Smooth muscle cell (in vitro differentiated cells): ENCODE results near the gene SPSB3. TPM values are rescaled to one million over a fixed set of nuclear protein-coding genes. Genes with fewer than 3 reads are reported as not detected.

Source experiments
- DNase-seq: peaks from one replicate; lab custom pipeline; 2025; ENCODE audit not compliant: unreplicated experiment; lab: John Stamatoyannopoulos, UW
- H2AFZ ChIP-seq: fragments of 200-600 bp; sonication (generic); 2 replicates; pipeline ENCODE4 v1.6.0; 2016; ENCODE audit warnings: antibody characterized with exemption, low read depth, mild to moderate bottlenecking
- H3F3A ChIP-seq: fragments of 200-600 bp; sonication (generic); 2 replicates; pipeline ENCODE4 v1.6.0; 2017; ENCODE audit warnings: antibody characterized with exemption, low read depth
- H3K27ac ChIP-seq: fragments of 200-600 bp; sonication (generic); 2 replicates; pipeline ENCODE4 v1.5.1; 2016; ENCODE audit warnings: low read depth, mild to moderate bottlenecking
- H3K27me3 ChIP-seq: fragments of 200-600 bp; sonication (generic); 2 replicates; pipeline ENCODE4 v1.6.1; 2016; ENCODE audit warnings: low read depth, mild to moderate bottlenecking
- H3K36me3 ChIP-seq: fragments of 200-600 bp; sonication (generic); 2 replicates; pipeline ENCODE4 v1.5.1; 2016; ENCODE audit warnings: low read depth
- H3K4me1 ChIP-seq: fragments of 200-600 bp; sonication (generic); 2 replicates; pipeline ENCODE4 v1.5.1; 2016; ENCODE audit warnings: low read depth
- H3K4me2 ChIP-seq: fragments of 200-600 bp; sonication (generic); 2 replicates; pipeline ENCODE4 v1.6.0; 2016; ENCODE audit warnings: mild to moderate bottlenecking
- H3K4me3 ChIP-seq: fragments of 200-600 bp; sonication (generic); 2 replicates; pipeline ENCODE4 v1.5.1; 2016; ENCODE audit warnings: mild to moderate bottlenecking
- H3K79me2 ChIP-seq: fragments of 200-600 bp; sonication (generic); 2 replicates; pipeline ENCODE4 v1.6.0; 2016; ENCODE audit warnings: low read depth, mild to moderate bottlenecking
- H3K9ac ChIP-seq: fragments of 200-600 bp; sonication (generic); 2 replicates; pipeline ENCODE4 v1.6.0; 2016; ENCODE audit warnings: low read depth
- H3K9me3 ChIP-seq: fragments of 200-600 bp; sonication (generic); replicated peaks from 2 replicates; pipeline ENCODE4 v1.5.1; 2016; ENCODE audit warnings: low read depth
- H4K20me1 ChIP-seq: fragments of 200-600 bp; sonication (generic); 2 replicates; pipeline ENCODE4 v1.6.0; 2016; ENCODE audit warnings: low read depth
- WGBS: methylation state at CpG from one replicate; pipeline ENCODE4 v1.1.7; 2016; ENCODE audit warnings: low lambda C conversion rate; 5-methylcytosine and 5-hydroxymethylcytosine counted together
- polyA plus RNA-seq: library from polyadenylated mRNA; unstranded; fragments of >200 nt; fragmentation: Nextera tagmentation; extraction: Ambion mirVana; gene quantifications from 2 replicates; pipeline ENCODE4 v1.2.1, GENCODE V29; 2016
- total RNA-seq: library from RNA; depleted of rRNA; stranded (reverse); fragments of >200 nt; gene quantifications from 2 replicates; pipeline ENCODE4 v1.2.3, GENCODE V29; 2014
- TF ChIP-seq, protein P1 (sequence below): fragments of 200-600 bp; sonication (generic); IDR thresholded peaks from 2 replicates; pipeline ENCODE4 v1.5.1; 2017; ENCODE audit warnings: borderline replicate concordance, mild to moderate bottlenecking, antibody characterized with exemption; ENCODE audit not compliant: insufficient read depth, poor library complexity, severe bottlenecking

The SPSB3 gene
- total and polyA plus RNA-seq, 2 experiments from 2014 or later, result 25.1 to 49.8 TPM

DNA sequence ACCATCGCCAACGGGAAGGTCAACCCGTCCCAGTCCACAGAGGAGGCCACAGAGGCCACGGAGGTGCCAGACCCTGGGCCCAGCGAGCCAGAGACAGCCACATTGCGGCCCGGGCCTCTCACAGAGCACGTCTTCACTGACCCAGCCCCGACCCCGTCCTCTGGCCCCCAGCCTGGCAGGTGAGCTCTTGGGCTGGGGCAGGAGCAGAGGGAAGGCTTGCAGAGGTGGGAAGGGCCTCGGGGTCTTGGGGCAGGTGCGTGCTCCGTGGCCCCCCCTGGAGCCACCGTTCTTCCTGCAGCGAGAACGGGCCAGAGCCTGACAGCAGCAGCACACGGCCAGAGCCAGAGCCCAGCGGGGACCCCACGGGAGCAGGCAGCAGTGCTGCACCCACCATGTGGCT lies 16.1 kb downstream of the SPSB3 start:
- Histone ChIP-seq H3K27ac (no peak overlapping the region), H2AFZ (no peak overlapping the region), H4K20me1 (peaks cover 14% of the 10 kb centered on the region), H3K27me3 (no peaks in the 10 kb centered on the region), H3K4me3 (no peak overlapping the region), H3K36me3 (no peaks in the 10 kb centered on the region), H3K9me3 (no peaks in the 10 kb centered on the region), H3F3A (peaks cover 8% of the 10 kb centered on the region), H3K9ac (no peak overlapping the region), H3K79me2 (no peaks in the 10 kb centered on the region), H3K4me2 (no peak overlapping the region), H3K4me1 (peaks cover 4% of the 10 kb centered on the region)
- TF ChIP-seq, protein P1, sequence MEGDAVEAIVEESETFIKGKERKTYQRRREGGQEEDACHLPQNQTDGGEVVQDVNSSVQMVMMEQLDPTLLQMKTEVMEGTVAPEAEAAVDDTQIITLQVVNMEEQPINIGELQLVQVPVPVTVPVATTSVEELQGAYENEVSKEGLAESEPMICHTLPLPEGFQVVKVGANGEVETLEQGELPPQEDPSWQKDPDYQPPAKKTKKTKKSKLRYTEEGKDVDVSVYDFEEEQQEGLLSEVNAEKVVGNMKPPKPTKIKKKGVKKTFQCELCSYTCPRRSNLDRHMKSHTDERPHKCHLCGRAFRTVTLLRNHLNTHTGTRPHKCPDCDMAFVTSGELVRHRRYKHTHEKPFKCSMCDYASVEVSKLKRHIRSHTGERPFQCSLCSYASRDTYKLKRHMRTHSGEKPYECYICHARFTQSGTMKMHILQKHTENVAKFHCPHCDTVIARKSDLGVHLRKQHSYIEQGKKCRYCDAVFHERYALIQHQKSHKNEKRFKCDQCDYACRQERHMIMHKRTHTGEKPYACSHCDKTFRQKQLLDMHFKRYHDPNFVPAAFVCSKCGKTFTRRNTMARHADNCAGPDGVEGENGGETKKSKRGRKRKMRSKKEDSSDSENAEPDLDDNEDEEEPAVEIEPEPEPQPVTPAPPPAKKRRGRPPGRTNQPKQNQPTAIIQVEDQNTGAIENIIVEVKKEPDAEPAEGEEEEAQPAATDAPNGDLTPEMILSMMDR, result no peak
- WGBS, result 97% methylated on average over 14 of the region's 19 CpGs
- no peak for DNase-seq

DNA sequence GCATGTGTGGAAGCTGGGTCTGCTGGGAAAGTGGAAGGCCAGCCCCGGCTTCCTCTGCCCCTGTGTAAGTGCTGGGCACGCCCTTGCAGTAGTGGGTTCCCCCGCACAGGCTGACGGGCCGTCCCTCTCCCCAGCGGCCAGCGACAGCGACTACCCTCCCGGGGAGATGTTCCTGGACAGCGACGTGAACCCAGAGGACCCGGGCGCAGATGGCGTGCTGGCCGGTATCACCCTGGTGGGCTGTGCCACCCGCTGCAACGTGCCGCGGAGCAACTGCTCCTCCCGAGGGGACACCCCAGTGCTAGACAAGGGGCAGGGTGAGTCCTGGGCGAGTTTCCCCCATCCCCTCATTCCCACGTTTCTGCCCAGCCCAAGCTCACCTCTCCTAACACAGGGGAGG lies 16.5 kb downstream of the SPSB3 start:
- WGBS, result 96% methylated on average over 22 of the region's 22 CpGs
- H3K4me3 ChIP-seq, result no peak overlapping the region
- H3K36me3 ChIP-seq, result no peaks in the 10 kb centered on the region
- H2AFZ ChIP-seq, result no peak overlapping the region
- H3K4me1 ChIP-seq, result peaks cover 3% of the 10 kb centered on the region
- peaks cover 14% of the 10 kb centered on the region for H4K20me1 ChIP-seq
- no peak overlapping the region for H3K9ac ChIP-seq
- no peak overlapping the region for H3K27ac ChIP-seq
- H3K79me2 ChIP-seq, result no peaks in the 10 kb centered on the region
- no peaks in the 10 kb centered on the region for H3K9me3 ChIP-seq
- H3K4me2 ChIP-seq, result no peak overlapping the region
- H3K27me3 ChIP-seq, result no peaks in the 10 kb centered on the region
- TF ChIP-seq, protein P1, result no peak
- DNase-seq, result no peak
- H3F3A ChIP-seq, result peaks cover 8% of the 10 kb centered on the region

DNA sequence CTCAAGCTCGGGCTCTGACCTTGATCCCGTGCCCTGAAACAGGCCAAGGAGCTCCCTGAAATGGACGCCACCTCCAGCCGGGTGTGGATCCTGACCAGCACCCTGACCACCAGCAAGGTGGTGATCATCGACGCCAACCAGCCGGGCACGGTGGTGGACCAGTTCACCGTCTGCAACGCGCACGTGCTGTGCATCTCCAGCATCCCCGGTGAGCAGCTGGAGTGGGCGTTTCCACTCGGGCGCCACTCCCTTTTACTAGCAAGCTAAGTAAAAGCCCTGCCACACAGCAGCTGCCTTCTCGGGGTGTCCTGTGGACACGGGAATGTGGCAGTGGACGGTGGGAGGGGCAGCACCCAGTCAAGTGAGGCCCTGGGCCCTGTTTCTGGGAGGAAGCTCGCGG lies 17.4 kb downstream of the SPSB3 start:
- H3K27ac ChIP-seq, result no peak overlapping the region
- H3K79me2 ChIP-seq, result no peaks in the 10 kb centered on the region
- 97% methylated on average over 21 of the region's 21 CpGs for WGBS
- H3K4me1 ChIP-seq, result no peaks in the 10 kb centered on the region
- H3K9me3 ChIP-seq, result no peaks in the 10 kb centered on the region
- peaks cover 4% of the 10 kb centered on the region for H3F3A ChIP-seq
- H3K4me3 ChIP-seq, result no peak overlapping the region
- TF ChIP-seq, protein P1, result no peak
- no peak for DNase-seq
- no peak overlapping the region for H3K4me2 ChIP-seq
- peaks cover 9% of the 10 kb centered on the region for H4K20me1 ChIP-seq
- H3K9ac ChIP-seq, result no peak overlapping the region
- no peaks in the 10 kb centered on the region for H3K36me3 ChIP-seq
- H3K27me3 ChIP-seq, result no peaks in the 10 kb centered on the region
- H2AFZ ChIP-seq, result no peak overlapping the region
